ENCODE data around the gene BICDL2. TPM values are rescaled to one million over a fixed set of nuclear protein-coding genes. Genes with fewer than 3 reads are reported as not detected.
"Not testable (repeated sequence)": the region's sequence is repeated elsewhere in the genome, so short reads cannot be mapped to it uniquely, and the experiment has no call there.

Gene BICDL2
- total RNA-seq, 1 donor from 2014 or later: not detected

DNA sequence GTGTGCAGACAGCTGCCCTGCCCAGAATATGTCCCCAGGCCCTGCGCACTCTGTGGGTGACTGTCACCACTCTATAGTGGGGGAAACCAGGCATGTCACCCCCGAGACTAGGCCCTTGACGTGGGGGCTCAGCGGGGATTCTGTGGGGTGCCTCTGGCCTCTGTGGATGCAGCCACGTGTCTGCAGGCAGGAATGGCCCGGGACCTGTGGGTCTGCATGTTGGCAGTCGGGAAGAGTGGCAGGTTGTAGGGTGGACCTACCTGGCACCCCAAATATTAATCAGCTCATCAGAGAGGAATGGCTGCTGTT is 29.6 kb upstream of the BICDL2 start:
- intact Hi-C loops (cut with micrococcal nuclease): no loop called here
- DNase-seq (no peak), ATAC-seq (no peak)

DNA sequence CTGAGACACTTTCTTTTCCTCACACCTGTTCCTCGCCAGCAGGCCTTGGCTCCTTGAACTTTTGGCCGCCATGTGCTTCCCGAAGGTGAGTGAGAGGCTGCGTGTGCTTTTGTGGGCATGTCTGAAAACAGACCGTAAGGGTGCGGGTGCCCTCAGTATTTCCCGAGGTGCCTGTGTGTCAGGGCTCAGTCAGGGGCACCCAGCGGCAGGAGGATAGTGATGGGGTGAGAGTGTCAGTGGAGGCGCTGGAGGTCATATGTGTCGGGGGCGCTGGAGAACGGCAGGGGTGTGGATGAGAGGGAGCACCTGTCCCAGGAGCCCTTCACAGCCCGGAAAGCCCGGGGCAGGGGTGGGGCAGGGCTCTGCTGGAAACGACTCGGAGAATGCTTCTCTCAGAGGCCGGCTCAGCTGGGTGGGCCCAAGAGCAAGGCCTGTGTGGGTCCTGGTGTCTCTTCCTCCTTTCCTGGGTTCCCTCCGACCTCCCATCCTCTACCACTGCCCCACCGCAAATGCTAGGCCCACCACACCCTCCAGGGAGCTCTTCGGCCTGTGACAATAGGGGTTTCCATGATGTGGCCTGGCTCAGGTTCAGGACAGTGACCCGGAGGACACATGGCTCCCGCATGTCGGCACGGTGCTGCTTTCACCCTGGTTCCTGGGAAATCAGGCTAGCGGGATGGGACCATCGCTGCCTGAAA is 29.1 kb upstream of the BICDL2 start:
- ATAC-seq (peak; percentile 35), DNase-seq (no peak)
- intact Hi-C loops (cut with micrococcal nuclease): no loop called here

DNA sequence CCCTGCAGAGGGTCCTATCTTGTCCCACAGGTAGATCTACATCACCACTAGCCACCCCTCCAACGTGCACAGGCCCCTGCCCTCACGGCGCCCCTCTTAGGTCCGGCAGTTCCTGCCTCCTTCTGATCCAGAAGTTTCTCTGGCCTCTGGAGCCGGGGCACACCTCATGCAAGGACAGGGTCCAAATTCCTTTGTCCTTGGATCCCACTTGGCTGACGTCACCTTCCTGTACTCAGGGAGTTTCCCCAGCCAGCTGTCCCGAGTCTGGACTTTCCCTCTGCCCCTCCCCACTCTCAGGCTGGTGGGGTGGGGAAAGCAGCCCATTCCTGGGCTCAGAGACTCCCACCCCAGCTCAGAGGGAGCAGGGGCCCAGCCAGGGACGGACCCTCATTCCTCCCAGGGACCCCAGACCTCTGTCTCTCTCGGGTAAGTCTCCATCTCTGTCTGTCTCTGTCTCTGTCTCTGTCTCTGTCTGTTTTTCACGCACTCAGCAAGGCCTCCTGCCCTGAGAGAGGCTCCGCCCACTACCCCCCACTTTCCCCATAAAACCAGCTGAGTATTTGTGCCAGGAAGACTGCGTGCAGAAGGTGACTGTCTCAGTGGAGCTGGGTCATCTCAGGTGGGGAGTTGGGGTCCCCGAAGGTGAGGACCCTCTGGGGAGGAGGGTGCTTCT is 28.5 kb upstream of the BICDL2 start, which contains the start of gene IL32:
Gene IL32 (plus strand): TSS at position 572 of the 673 bp plus-strand sequence. CDS start 172 bp downstream, outside the sequence.
- DNase-seq (peak; percentile 62), ATAC-seq (peak; percentile 81)
- intact Hi-C loops (cut with micrococcal nuclease): no loop called here

DNA sequence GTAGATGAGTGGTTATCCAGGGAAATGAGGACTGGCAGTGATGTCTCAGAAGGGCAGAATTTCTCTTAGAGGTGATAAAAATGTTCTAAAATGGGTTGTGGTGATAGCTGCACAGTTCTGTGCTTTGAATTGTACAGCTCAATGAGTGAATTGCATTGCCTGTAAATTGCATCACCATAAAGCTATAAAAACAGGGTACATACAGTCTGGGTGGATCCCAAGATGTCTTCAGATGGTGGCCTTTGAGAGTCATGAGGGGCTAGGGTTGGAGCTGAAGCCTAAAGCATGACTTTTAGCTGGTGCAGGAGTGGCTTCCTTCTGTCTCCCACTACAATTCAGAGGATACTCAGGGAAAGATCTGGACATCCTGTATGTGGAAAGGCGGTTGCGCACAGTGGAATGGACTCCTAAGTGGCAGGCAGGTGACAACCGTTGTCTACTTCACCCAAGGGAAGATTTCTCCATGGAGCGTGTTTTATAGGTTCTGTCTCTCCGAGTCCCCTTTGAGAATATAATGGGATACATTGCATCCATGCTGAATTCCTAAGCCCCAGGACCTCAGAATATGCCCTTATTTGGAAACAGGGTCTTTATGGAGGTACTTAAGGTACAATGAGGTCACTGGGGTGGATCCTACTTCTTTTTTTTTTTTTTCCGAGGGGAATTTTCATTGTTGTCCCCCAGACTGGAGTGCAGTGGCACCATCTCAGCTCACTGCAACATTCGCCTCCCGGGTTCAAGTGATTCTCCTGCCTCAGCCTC is 27.1 kb upstream of the BICDL2 start:
- no peak for ATAC-seq
- no peak for DNase-seq
- intact Hi-C loops (cut with micrococcal nuclease): no loop called here

DNA sequence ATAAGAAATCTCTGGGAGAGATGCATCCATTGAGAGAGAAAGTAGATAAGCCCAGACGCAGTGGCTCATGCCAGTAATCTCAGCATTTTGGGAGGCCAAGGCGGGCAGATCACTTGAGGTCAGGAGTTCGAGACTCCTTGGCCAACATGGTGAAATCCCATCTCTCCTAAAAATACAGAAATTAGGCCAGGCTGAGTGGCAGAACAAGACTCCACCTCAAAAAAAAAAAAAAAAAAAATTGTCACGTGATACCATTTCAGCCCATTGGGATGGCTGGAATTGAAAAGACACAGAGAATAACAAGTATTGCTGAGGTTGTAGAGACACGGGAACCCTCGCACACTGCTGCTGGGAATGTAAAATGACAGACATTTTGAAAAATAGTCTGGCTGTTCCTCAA is 25.8 kb upstream of the BICDL2 start:
- ATAC-seq (no peak), DNase-seq (no peak)
- intact Hi-C loops (cut with micrococcal nuclease): no loop called here

DNA sequence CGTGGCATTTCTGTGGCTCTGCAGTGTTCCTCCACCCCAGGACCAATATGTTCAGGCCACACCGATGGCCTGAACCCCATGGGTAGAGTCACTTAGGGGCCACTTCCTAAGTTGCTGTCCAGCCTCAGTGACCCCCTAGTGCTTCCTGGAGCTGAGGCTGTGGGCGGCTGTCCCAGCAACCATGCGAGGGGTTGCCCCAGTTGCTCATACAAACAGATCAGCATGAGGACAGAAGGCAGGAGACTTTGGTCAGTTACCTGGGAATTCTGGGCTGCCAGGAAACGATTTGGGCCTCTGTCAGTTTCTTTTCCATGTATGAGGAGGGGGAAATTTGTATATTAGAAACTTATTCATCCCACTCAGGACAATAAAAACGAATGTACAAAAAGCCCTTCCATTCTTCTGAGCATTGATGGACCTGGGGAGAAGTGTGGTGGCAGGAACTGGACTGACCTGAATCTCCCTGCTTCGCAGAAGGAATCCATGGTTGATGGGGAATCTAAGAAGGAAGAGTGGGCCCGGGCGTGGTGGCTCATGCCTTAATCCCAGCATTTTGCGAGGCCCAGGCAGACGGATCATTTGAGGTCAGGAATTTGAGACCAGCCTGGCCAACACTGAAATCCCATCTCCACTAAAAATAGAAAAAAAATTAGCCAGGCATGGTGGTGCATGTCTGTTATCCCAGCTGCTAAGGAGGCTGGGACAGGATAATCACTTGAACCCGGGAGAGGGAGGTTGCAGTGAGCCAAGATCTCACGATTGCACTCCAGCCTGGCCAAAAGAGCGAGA is 23.8 kb upstream of the BICDL2 start:
- intact Hi-C loops (cut with micrococcal nuclease): no loop called here
- ATAC-seq: no peak
- no peak for DNase-seq

DNA sequence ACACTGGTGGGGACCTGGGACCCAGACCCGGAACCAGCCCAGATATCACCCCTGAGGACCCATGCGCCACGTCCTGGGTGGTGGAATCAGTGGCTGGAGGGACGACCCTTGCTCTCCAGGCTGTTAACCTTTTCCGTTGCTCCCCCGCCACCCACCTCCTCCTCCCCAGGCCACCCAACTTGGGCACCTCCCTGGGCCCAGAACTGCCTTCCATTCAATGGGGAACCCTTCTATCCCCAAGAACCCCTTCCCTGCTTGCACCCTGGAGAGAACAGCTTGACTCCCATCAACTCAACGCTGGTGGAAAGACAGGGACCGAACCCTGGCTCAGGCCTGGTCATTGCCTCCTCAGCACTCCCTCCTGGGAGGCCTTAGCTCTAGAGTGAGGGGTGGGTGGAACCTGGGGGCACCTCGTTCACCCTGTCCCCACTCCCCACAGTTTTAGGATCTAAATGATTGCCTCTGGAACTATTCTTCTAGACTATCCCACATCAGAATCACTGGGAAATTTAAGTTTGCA is 23.0 kb upstream of the BICDL2 start:
- DNase-seq (no peak), ATAC-seq (no peak)
- intact Hi-C loops (cut with micrococcal nuclease): no loop called here

DNA sequence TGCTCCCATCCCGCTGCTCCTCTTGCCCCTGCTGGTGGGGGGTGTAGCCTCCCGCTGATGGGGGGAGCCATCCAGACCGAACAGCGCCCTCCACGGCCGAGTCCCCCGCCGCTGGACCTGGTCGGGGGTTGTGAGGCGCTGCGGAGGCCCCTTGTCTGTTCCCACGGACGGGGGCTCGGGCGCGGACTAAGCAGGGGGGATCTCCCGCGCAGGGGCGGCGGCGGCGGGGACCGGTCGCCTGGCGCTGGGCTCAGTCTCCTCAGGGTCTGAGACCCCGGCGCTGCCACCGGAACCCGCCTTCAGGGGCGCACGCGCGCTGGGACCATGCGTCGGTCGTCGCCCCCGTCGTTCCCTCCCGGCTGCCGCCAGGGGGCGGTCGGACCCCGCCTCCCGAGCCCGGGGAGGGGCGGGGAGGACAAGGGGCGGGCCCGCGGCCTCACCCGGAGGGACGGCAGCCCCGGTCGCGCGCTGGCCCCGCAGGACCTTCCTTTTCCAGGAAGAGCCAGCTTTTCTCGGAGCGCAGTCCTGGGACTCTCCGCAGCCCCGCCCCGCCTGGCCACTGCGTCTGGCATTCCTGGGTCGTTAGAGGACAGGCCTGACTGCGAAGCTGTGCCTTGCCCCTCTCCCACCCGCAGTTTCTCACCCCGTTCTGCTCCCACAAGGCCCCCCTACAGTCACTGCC is 22.4 kb upstream of the BICDL2 start:
- intact Hi-C loops (cut with micrococcal nuclease): no loop called here
- DNase-seq (peak; percentile 93), ATAC-seq (peak; percentile 97)

DNA sequence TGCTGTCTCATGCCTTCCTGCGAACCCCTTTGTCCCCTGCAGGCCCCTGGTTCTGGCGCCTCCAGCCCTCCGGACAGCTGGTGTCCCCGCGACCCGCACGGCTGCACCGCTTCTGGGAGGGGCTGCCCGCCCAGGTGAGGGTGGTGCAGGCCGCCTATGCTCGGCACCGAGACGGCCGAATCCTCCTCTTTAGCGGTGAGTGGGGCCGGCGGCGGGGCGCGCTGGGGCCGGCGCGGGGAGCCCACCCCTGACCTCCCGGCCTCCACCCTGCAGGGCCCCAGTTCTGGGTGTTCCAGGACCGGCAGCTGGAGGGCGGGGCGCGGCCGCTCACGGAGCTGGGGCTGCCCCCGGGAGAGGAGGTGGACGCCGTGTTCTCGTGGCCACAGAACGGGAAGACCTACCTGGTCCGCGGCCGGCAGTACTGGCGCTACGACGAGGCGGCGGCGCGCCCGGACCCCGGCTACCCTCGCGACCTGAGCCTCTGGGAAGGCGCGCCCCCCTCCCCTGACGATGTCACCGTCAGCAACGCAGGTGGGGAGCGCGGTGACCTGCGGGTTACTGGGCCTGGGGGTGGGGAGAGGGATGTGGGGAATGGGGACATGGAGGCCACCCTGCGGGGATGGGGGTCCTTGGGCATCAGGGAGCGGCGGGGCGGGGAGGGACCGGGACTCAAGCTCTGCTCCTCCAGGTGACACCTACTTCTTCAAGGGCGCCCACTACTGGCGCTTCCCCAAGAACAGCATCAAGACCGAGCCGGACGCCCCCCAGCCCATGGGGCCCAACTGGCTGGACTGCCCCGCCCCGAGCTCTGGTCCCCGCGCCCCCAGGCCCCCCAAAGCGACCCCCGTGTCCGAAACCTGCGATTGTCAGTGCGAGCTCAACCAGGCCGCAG is 21.6 kb upstream of the BICDL2 start:
- DNase-seq: peak; percentile 64
- intact Hi-C loops (cut with micrococcal nuclease): no loop called here
- ATAC-seq: peak; percentile 42

DNA sequence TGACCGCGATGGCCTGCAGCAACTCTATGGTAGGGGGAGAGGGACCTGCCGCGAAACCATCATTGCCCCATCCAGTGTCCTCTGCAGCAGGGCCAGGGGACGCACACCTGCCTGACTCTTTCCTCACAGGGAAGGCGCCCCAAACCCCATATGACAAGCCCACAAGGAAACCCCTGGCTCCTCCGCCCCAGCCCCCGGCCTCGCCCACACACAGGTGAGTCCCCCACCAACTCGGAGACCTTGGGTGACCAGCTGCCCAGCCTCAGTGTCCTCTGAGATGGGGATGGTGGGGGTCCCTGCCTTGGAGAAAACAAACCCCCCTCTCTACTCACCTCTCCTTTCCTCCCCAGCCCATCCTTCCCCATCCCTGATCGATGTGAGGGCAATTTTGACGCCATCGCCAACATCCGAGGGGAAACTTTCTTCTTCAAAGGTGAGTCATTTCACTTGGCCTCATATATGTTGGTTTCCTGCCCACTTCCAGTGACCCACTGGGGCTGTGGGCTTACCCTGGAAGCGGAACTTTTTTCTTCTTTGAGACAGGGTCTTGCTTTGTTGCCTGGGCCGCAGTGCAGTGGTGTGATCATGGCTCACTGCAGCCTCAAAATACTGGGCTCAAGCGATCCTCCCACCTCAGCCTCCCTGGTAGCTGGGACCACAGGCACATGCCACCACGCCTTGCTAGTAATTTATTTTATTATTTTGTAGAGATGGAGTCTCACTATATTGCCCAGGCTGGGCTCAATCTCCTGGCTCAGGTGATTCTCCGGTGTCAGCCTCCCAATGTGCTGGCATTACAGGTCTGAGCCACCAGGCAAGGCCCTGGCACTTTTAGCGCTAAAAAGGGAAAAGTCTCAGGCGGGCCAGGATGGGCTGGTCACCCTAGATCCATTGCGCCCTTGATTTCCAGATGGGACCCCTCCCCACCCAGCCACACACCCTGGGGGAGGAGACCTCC is 20.7 kb upstream of the BICDL2 start:
- DNase-seq: no peak
- intact Hi-C loops (cut with micrococcal nuclease): no loop called here

DNA sequence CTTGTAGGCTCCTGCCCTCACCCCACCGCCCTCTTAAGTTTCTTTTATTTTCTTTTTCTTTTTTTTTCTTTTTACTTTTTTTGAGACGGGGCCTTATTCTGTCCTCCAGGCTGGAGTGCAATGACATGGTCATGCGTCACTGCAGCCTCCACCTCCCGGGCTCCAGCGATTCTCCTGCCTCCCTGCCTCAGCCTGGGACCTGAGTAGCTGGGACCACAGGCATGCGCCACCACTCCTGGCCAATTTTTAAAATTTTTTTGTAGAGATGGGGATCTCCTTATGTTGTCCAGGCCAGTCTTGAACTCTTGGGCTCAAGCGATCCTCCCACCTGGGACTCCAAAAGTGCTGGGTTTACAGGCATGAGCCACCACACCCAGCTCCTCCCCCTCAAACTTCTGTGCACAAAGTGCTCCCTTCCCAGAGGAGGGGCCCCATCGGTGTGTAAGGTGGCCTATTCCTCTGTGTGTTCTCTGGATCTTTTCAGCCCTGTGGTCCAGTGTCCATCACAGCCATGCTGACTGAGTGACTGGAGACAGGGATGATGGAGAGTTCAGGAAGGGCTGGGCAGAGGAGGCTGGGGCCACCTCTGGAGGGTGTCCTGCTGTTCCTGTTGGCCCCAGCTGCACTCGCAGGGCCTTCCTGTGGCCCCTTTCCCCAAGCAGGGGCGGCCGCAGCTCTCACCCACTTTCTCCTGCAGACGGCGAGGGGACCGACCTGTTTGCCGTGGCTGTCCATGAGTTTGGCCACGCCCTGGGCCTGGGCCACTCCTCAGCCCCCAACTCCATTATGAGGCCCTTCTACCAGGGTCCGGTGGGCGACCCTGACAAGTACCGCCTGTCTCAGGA is 19.8 kb upstream of the BICDL2 start:
- ATAC-seq (no peak), DNase-seq (no peak)
- intact Hi-C loops (cut with micrococcal nuclease): no loop called here

More for the DNA sequence above, 20.7 kb upstream of the BICDL2 start:
- ATAC-seq: no peak

DNA sequence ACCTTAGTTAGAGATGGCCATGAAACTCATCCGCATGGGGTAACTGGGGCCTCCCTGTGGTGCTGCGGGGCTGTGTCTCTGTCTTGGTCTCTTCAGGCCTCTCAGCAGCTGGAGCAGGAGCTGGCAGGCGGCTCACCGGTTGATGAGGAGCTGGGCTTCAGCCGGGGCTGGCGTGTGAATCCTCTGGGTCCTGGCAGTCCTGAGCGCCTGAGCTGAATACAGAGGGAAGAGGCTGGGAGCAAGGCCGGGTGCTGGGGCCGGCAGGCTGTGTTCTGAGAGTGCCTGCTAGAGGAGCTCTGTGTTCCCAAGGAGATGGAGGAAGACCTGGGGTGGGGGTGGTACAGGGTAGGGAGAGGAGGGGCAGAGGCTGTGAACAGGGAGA is 19.0 kb upstream of the BICDL2 start:
- intact Hi-C loops (cut with micrococcal nuclease); ATAC-seq; DNase-seq: not testable (repeated sequence)

DNA sequence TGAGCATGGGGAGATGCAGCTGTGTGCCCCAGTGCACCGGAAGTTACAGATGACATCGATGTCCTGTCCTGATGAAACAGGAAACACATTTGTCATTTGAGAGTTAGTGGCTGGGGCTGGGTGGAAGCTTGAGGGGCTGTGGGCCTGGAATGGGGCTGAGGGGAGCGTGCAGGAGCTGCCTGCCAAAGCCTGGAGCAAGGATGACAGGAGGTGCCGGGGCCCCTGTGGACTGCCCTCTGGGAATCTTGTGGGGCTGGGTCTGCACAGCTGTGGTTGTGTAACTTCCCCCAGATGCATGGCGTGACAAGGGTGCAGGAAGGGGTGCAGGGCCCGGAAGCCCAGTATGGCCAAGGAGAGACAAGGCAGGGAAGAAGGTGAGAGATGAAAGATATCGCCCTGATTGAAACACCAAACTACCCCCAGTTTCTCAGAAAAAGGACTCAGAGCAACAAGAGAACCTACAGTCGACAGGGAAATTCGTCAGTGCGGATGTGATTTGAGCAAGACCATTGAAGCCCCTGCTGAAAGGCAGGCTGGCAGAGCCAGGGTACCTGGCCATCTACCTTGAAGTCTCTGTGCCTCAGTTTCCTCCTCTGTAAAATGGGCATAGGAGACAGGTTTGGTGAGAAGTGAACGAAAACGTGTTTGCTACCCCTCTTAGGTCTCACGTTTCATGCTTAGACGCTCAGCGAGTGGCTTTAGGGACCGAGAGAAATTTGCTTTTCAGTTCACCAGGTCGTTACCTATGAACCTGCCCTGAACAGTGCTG is 18.4 kb upstream of the BICDL2 start:
- DNase-seq (no peak), ATAC-seq (no peak)
- intact Hi-C loops (cut with micrococcal nuclease): no loop called here

DNA sequence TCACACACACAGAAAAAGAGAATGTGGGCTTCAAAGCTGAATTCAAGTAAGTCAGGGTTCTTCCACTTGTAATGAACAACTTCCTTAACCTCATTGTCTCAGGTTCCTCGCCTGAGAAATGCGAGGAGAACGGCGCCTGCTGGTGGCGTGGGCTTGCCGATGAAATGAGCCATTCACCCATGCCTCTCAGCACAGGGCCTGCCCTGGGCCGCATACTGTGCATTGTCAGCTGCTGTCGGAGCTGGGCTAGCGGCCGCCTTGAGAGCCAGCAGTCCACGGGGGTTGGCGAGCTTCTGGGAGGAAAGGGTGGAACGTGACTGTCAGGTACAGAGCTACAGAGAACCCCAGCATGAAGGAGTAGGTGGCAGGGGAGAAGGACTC is 16.6 kb upstream of the BICDL2 start:
- intact Hi-C loops (cut with micrococcal nuclease); DNase-seq; ATAC-seq: not testable (repeated sequence)

Data from left ventricle myocardium superior (tissue), 1 donor.